Skeletal muscle satellite cell (primary cell): ENCODE measurements around the gene MYH9.
"Not testable (repeated sequence)": the region's sequence is repeated elsewhere in the genome, so short reads cannot be mapped to it uniquely, and the experiment has no call there.

Experiments
- H3K27me3 ChIP-seq: 2 replicates; pipeline ENCODE4 v1.7.0; 2013; ENCODE audit warnings: low read length; ENCODE audit not compliant: control insufficient read depth, insufficient read depth
- H3K36me3 ChIP-seq: 2 replicates; pipeline ENCODE4 v1.7.0; 2013; ENCODE audit warnings: mild to moderate bottlenecking, control low read depth, low read length; ENCODE audit not compliant: insufficient read depth
- H3K4me1 ChIP-seq: 2 replicates; pipeline ENCODE4 v1.7.0; 2013; ENCODE audit warnings: low read length; ENCODE audit not compliant: control insufficient read depth, insufficient read depth
- H3K4me2 ChIP-seq: 2 replicates; pipeline ENCODE4 v1.7.0; 2013; ENCODE audit warnings: mild to moderate bottlenecking, low read length
- H3K4me3 ChIP-seq: 2 replicates; pipeline ENCODE4 v1.7.0; 2013; ENCODE audit warnings: low read length
- H3K9ac ChIP-seq: 2 replicates; pipeline ENCODE4 v1.7.0; 2013; ENCODE audit warnings: mild to moderate bottlenecking, low read depth, low read length, moderate library complexity
- H3K9me3 ChIP-seq: replicated peaks from 2 replicates; pipeline ENCODE4 v1.7.0; 2013; ENCODE audit warnings: mild to moderate bottlenecking, control low read depth, low read length

The MYH9 gene

GRCh38 chr22:36277482-36278291 lies 110.1 kb downstream of the MYH9 start:
- H3K4me1 ChIP-seq, result no peaks in the 10 kb centered on the region
- no peak overlapping the region for H3K9ac ChIP-seq
- H3K4me2 ChIP-seq, result no peak overlapping the region
- no peaks in the 10 kb centered on the region for H3K9me3 ChIP-seq
- peaks cover 35% of the 10 kb centered on the region for H3K36me3 ChIP-seq
- H3K27me3 ChIP-seq, result no peaks in the 10 kb centered on the region
- no peak overlapping the region for H3K4me3 ChIP-seq

GRCh38 chr22:36274531-36274930 lies 113.2 kb downstream of the MYH9 start:
- H3K4me1 ChIP-seq, result no peaks in the 10 kb centered on the region
- no peaks in the 10 kb centered on the region for H3K9me3 ChIP-seq
- no peak overlapping the region for H3K4me3 ChIP-seq
- no peak overlapping the region for H3K9ac ChIP-seq
- H3K27me3 ChIP-seq, result no peaks in the 10 kb centered on the region
- no peak overlapping the region for H3K4me2 ChIP-seq
- peaks cover 6% of the 10 kb centered on the region for H3K36me3 ChIP-seq

- H3K4me1 ChIP-seq, H3K36me3 ChIP-seq, H3K4me3 ChIP-seq, H3K9ac ChIP-seq, H3K27me3 ChIP-seq, H3K9me3 ChIP-seq, H3K4me2 ChIP-seq: not testable (repeated sequence)
Observed at GRCh38 chr22:36271951-36272350, 115.8 kb downstream of the MYH9 start.

- H3K9ac ChIP-seq, H3K4me1 ChIP-seq, H3K4me2 ChIP-seq, H3K36me3 ChIP-seq, H3K4me3 ChIP-seq, H3K27me3 ChIP-seq, H3K9me3 ChIP-seq: not testable (repeated sequence)
Observed at GRCh38 chr22:36271231-36271630, 116.5 kb downstream of the MYH9 start.

- Histone ChIP-seq H3K4me1 (peaks cover 4% of the 10 kb centered on the region), H3K27me3 (no peaks in the 10 kb centered on the region), H3K9me3 (no peaks in the 10 kb centered on the region), H3K36me3 (no peaks in the 10 kb centered on the region), H3K4me2 (no peak overlapping the region), H3K9ac (no peak overlapping the region), H3K4me3 (no peak overlapping the region)
Observed at GRCh38 chr22:36267896-36268485, 119.8 kb downstream of the MYH9 start.

GRCh38 chr22:36267058-36267457 lies 120.7 kb downstream of the MYH9 start:
- Histone ChIP-seq H3K4me2 (no peak overlapping the region), H3K27me3 (no peaks in the 10 kb centered on the region), H3K36me3 (no peaks in the 10 kb centered on the region), H3K9me3 (no peaks in the 10 kb centered on the region), H3K4me3 (no peak overlapping the region), H3K9ac (no peak overlapping the region), H3K4me1 (peaks cover 4% of the 10 kb centered on the region)

GRCh38 chr22:36263886-36264664 lies 123.7 kb downstream of the MYH9 start:
- not testable (repeated sequence) for H3K4me2 ChIP-seq, H3K4me3 ChIP-seq, H3K27me3 ChIP-seq, H3K4me1 ChIP-seq, H3K9me3 ChIP-seq, H3K36me3 ChIP-seq, H3K9ac ChIP-seq

- not testable (repeated sequence) for H3K4me2 ChIP-seq, H3K4me3 ChIP-seq, H3K9me3 ChIP-seq, H3K27me3 ChIP-seq, H3K9ac ChIP-seq, H3K4me1 ChIP-seq, H3K36me3 ChIP-seq
Observed at GRCh38 chr22:36263216-36263673, 124.5 kb downstream of the MYH9 start.

- not testable (repeated sequence) for H3K27me3 ChIP-seq, H3K9ac ChIP-seq, H3K36me3 ChIP-seq, H3K9me3 ChIP-seq, H3K4me3 ChIP-seq, H3K4me2 ChIP-seq, H3K4me1 ChIP-seq
Observed at GRCh38 chr22:36262307-36262706, 125.5 kb downstream of the MYH9 start.

GRCh38 chr22:36261675-36262074 lies 126.1 kb downstream of the MYH9 start:
- H3K27me3 ChIP-seq, H3K4me1 ChIP-seq, H3K4me3 ChIP-seq, H3K36me3 ChIP-seq, H3K9me3 ChIP-seq, H3K4me2 ChIP-seq, H3K9ac ChIP-seq: not testable (repeated sequence)

GRCh38 chr22:36259615-36260300 lies 128.0 kb downstream of the MYH9 start:
- H3K4me2 ChIP-seq, result no peak overlapping the region
- H3K9me3 ChIP-seq, result no peaks in the 10 kb centered on the region
- no peak overlapping the region for H3K4me3 ChIP-seq
- no peaks in the 10 kb centered on the region for H3K36me3 ChIP-seq
- H3K4me1 ChIP-seq, result peaks cover 8% of the 10 kb centered on the region
- no peaks in the 10 kb centered on the region for H3K27me3 ChIP-seq
- H3K9ac ChIP-seq, result no peak overlapping the region
